H1 (cell line): ENCODE data around the gene NRIP3. TPM values are rescaled to one million over a fixed set of nuclear protein-coding genes. Genes with fewer than 3 reads are reported as not detected.

Experiments used
- BACH1 ChIP-seq: IDR thresholded peaks from 2 replicates; pipeline ENCODE4 v1.6.1; 2012; ENCODE audit warnings: low read length, improper control_type of control experiment
- E2F6 ChIP-seq: IDR thresholded peaks from 2 replicates; pipeline ENCODE4 v1.6.1; 2012; ENCODE audit warnings: inconsistent platforms
- GTF2F1 ChIP-seq: IDR thresholded peaks from 2 replicates; pipeline ENCODE4 v1.6.1; 2012; ENCODE audit warnings: low read depth, low read length, improper control_type of control experiment, borderline replicate concordance
- PHF8 ChIP-seq: fragments of 200-600 bp; sonication (generic); conservative IDR thresholded peaks from 2 replicates; pipeline ENCODE4 v1.7.1; 2012; ENCODE audit warnings: low read depth, mild to moderate bottlenecking, inconsistent platforms, low read length, moderate library complexity
- RAD21 ChIP-seq, 2 experiments: IDR thresholded peaks in 1 of 2; conservative IDR thresholded peaks in 1 of 2; 2 replicates each; pipeline ENCODE4 v1.6.1; 2011; ENCODE audit warnings: low read depth in 2 of 2, low read length in 2 of 2, improper control_type of control experiment in 1 of 2, inconsistent platforms in 1 of 2, mild to moderate bottlenecking in 1 of 2, moderate library complexity in 1 of 2
- SP2 ChIP-seq: IDR thresholded peaks from 2 replicates; pipeline ENCODE4 v1.6.1; 2012; ENCODE audit warnings: mild to moderate bottlenecking, low read length, inconsistent platforms
- YY1 ChIP-seq: IDR thresholded peaks from 2 replicates; pipeline ENCODE4 v1.6.1; 2011; ENCODE audit warnings: low read depth, mild to moderate bottlenecking, low read length
- polyA plus RNA-seq, 7 experiments: library from polyadenylated mRNA; depleted of rRNA in 3 of 7; stranded (reverse) in 5 of 7; unstranded in 2 of 7; fragments of >200 nt in 5 of 7; fragments of 200-250 nt in 2 of 7; gene quantifications; 1 replicate in 5 of 7; 2 replicates in 1 of 7; 4 replicates in 1 of 7; pipeline versions ENCODE4 v1.2.1 to v1.2.3, GENCODE V29; 2011 to 2013; ENCODE audit warnings: missing spikeins in 2 of 7, mixed read lengths in 2 of 7
- total RNA-seq: library from RNA; stranded (reverse); fragmentation: NEBNext Ultra II Directional; extraction: Animal tissue kit (Norgen Biotek cat#: 25700); gene quantifications from 2 replicates; pipeline ENCODE4 v1.2.1, GENCODE V29; 2021
- TF ChIP-seq, protein P1 (sequence below): fragments of 300-600 bp; sonication (generic); IDR thresholded peaks from 2 replicates; pipeline ENCODE4 v1.7.1; 2012; ENCODE audit warnings: low read length, moderate library complexity, mild to moderate bottlenecking, inconsistent platforms; ENCODE audit not compliant: insufficient replicate concordance

Gene NRIP3
- total and polyA plus RNA-seq, 2 of the 8 experiments (the other 6 are each of a cell fraction or from before 2014, with no cell fraction given) = 3.9 to 7.1 TPM

DNA sequence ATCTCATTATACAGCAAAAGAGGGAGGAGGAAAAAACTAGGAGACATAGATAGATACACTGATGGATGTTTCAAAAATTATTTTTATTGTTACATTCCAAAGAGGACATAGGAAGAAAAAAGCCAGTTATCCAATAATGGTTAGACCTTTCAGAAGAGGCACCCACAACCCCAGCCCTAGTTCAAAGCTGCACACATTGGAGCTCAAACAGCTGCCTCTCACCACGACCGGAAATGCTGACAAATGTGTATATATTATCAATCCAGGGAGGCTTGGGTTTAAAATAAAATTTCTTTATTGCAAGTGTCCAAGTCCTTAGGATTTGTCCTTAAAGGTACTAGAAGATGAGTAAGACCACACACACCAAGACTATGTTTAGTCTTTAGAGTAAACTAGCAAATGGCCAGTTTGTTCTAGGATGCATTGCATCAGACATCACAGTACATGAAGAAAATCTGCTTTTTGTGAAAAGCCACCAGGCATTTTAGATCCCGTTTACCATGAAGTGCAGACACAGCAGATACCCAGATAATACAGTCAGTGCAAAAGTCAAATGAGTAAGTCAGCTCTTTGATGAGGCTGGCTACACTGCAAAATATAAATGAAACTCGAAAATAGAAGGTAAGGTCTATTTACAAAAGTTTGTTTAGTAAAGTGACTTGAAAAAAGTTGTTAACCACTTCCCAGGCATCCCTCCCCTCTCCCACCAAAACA lies 56.4 kb downstream of the NRIP3 start (continued):
- TF ChIP-seq, protein P1, sequence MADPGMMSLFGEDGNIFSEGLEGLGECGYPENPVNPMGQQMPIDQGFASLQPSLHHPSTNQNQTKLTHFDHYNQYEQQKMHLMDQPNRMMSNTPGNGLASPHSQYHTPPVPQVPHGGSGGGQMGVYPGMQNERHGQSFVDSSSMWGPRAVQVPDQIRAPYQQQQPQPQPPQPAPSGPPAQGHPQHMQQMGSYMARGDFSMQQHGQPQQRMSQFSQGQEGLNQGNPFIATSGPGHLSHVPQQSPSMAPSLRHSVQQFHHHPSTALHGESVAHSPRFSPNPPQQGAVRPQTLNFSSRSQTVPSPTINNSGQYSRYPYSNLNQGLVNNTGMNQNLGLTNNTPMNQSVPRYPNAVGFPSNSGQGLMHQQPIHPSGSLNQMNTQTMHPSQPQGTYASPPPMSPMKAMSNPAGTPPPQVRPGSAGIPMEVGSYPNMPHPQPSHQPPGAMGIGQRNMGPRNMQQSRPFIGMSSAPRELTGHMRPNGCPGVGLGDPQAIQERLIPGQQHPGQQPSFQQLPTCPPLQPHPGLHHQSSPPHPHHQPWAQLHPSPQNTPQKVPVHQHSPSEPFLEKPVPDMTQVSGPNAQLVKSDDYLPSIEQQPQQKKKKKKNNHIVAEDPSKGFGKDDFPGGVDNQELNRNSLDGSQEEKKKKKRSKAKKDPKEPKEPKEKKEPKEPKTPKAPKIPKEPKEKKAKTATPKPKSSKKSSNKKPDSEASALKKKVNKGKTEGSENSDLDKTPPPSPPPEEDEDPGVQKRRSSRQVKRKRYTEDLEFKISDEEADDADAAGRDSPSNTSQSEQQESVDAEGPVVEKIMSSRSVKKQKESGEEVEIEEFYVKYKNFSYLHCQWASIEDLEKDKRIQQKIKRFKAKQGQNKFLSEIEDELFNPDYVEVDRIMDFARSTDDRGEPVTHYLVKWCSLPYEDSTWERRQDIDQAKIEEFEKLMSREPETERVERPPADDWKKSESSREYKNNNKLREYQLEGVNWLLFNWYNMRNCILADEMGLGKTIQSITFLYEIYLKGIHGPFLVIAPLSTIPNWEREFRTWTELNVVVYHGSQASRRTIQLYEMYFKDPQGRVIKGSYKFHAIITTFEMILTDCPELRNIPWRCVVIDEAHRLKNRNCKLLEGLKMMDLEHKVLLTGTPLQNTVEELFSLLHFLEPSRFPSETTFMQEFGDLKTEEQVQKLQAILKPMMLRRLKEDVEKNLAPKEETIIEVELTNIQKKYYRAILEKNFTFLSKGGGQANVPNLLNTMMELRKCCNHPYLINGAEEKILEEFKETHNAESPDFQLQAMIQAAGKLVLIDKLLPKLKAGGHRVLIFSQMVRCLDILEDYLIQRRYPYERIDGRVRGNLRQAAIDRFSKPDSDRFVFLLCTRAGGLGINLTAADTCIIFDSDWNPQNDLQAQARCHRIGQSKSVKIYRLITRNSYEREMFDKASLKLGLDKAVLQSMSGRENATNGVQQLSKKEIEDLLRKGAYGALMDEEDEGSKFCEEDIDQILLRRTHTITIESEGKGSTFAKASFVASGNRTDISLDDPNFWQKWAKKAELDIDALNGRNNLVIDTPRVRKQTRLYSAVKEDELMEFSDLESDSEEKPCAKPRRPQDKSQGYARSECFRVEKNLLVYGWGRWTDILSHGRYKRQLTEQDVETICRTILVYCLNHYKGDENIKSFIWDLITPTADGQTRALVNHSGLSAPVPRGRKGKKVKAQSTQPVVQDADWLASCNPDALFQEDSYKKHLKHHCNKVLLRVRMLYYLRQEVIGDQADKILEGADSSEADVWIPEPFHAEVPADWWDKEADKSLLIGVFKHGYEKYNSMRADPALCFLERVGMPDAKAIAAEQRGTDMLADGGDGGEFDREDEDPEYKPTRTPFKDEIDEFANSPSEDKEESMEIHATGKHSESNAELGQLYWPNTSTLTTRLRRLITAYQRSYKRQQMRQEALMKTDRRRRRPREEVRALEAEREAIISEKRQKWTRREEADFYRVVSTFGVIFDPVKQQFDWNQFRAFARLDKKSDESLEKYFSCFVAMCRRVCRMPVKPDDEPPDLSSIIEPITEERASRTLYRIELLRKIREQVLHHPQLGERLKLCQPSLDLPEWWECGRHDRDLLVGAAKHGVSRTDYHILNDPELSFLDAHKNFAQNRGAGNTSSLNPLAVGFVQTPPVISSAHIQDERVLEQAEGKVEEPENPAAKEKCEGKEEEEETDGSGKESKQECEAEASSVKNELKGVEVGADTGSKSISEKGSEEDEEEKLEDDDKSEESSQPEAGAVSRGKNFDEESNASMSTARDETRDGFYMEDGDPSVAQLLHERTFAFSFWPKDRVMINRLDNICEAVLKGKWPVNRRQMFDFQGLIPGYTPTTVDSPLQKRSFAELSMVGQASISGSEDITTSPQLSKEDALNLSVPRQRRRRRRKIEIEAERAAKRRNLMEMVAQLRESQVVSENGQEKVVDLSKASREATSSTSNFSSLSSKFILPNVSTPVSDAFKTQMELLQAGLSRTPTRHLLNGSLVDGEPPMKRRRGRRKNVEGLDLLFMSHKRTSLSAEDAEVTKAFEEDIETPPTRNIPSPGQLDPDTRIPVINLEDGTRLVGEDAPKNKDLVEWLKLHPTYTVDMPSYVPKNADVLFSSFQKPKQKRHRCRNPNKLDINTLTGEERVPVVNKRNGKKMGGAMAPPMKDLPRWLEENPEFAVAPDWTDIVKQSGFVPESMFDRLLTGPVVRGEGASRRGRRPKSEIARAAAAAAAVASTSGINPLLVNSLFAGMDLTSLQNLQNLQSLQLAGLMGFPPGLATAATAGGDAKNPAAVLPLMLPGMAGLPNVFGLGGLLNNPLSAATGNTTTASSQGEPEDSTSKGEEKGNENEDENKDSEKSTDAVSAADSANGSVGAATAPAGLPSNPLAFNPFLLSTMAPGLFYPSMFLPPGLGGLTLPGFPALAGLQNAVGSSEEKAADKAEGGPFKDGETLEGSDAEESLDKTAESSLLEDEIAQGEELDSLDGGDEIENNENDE = no peak
- TF ChIP-seq BACH1 (no peak), E2F6 (no peak), SP2 (no peak), GTF2F1 (no peak), YY1 (no peak), PHF8 (no peak), RAD21 (IDR thresholded peaks at IDR 0.05 in 1 of 2, conservative IDR thresholded peaks at IDR 0.05 in 1 of 2; ENCODE audit: low read depth in 2 of 2, low read length in 2 of 2) (no peak)
